Hepatocyte (in vitro differentiated cells): ENCODE data around the gene EFEMP2. TPM values are rescaled to one million over a fixed set of nuclear protein-coding genes. Genes with fewer than 3 reads are reported as not detected.

Source experiments
- DNase-seq: peaks from one replicate; pipeline ENCODE4 v3.0.0-alpha.2; 2016; ENCODE audit warnings: low spot score
- H2AFZ ChIP-seq: fragments of 200-600 bp; sonication (generic); 2 replicates; pipeline ENCODE4 v1.6.0; 2016; ENCODE audit warnings: antibody characterized with exemption, mild to moderate bottlenecking
- H3K27ac ChIP-seq: fragments of 200-600 bp; sonication (generic); 2 replicates; pipeline ENCODE4 v1.5.1; 2016; ENCODE audit warnings: mild to moderate bottlenecking
- H3K27me3 ChIP-seq: fragments of 200-600 bp; sonication (generic); 2 replicates; pipeline ENCODE4 v1.6.1; 2016
- H3K36me3 ChIP-seq: fragments of 200-600 bp; sonication (generic); replicated peaks from 2 replicates; pipeline ENCODE4 v1.5.1; 2016; ENCODE audit warnings: low read depth; ENCODE audit not compliant: insufficient read depth
- H3K4me1 ChIP-seq: fragments of 200-600 bp; sonication (generic); 2 replicates; pipeline ENCODE4 v1.5.1; 2016; ENCODE audit warnings: mild to moderate bottlenecking, moderate library complexity; ENCODE audit not compliant: insufficient read depth
- H3K4me2 ChIP-seq: fragments of 200-600 bp; sonication (generic); 2 replicates; pipeline ENCODE4 v1.6.0; 2016
- H3K4me3 ChIP-seq: fragments of 200-600 bp; sonication (generic); 2 replicates; pipeline ENCODE4 v1.5.1; 2016; ENCODE audit warnings: mild to moderate bottlenecking
- H3K79me2 ChIP-seq: fragments of 200-600 bp; sonication (generic); 2 replicates; pipeline ENCODE4 v1.6.0; 2017; ENCODE audit warnings: mild to moderate bottlenecking
- H3K9me2 ChIP-seq: fragments of 200-600 bp; sonication (generic); replicated peaks from 2 replicates; pipeline ENCODE4 v1.6.0; 2017; ENCODE audit warnings: mild to moderate bottlenecking; ENCODE audit not compliant: insufficient read depth
- H3K9me3 ChIP-seq: fragments of 200-600 bp; sonication (generic); 2 replicates; pipeline ENCODE4 v1.5.1; 2016; ENCODE audit warnings: low read depth, mild to moderate bottlenecking
- H4K20me1 ChIP-seq: fragments of 200-600 bp; sonication (generic); 2 replicates; pipeline ENCODE4 v1.6.0; 2016; ENCODE audit warnings: mild to moderate bottlenecking; ENCODE audit not compliant: insufficient read depth, poor library complexity, severe bottlenecking
- EZH2 ChIP-seq: fragments of 200-600 bp; sonication (generic); IDR thresholded peaks from 2 replicates; pipeline ENCODE4 v1.6.1; 2016; ENCODE audit warnings: antibody characterized with exemption, mild to moderate bottlenecking, borderline replicate concordance
- EZH2phosphoT487 ChIP-seq: fragments of 200-600 bp; sonication (generic); IDR thresholded peaks from one replicate; pipeline ENCODE4 v1.6.1; 2018; ENCODE audit warnings: antibody characterized with exemption, mild to moderate bottlenecking, low read depth, moderate library complexity; ENCODE audit not compliant: unreplicated experiment, severe bottlenecking
- WGBS: methylation state at CpG from one replicate; pipeline ENCODE4 v1.1.6; 2016; ENCODE audit warnings: low lambda C conversion rate; ENCODE audit errors: missing lambda C conversion rate; 5-methylcytosine and 5-hydroxymethylcytosine counted together
- polyA plus RNA-seq: library from polyadenylated mRNA; unstranded; fragments of >200 nt; fragmentation: Nextera tagmentation; extraction: Ambion mirVana; gene quantifications from 2 replicates; pipeline ENCODE4 v1.2.1, GENCODE V29; 2016
- total RNA-seq: library from RNA; depleted of rRNA; stranded (reverse); fragments of >200 nt; gene quantifications from 2 replicates; pipeline ENCODE4 v1.2.3, GENCODE V29; 2014
- TF ChIP-seq, protein P1 (sequence below): fragments of 200-600 bp; sonication (generic); IDR thresholded peaks from 2 replicates; pipeline ENCODE4 v1.5.1; 2016; ENCODE audit warnings: antibody characterized with exemption, mild to moderate bottlenecking; ENCODE audit not compliant: poor library complexity

Gene EFEMP2
- total and polyA plus RNA-seq, 2 experiments from 2014 or later = 65.2 to 197 TPM

- Histone ChIP-seq H3K4me2 (no peak overlapping the region), H3K4me1 (no peaks in the 10 kb centered on the region), H3K4me3 (no peak overlapping the region), H2AFZ (no peak overlapping the region), H3K79me2 (peaks cover 11% of the 10 kb centered on the region), H3K27me3 (no peaks in the 10 kb centered on the region), H3K9me3 (no peaks in the 10 kb centered on the region), H3K27ac (peak overlapping the region; percentile 65), H3K36me3 (no peaks in the 10 kb centered on the region), H3K9me2 (no peaks in the 10 kb centered on the region), H4K20me1 (no peaks in the 10 kb centered on the region)
- WGBS = 73% methylated on average over 8 of the region's 8 CpGs
- peak; percentile 65 for DNase-seq
- TF ChIP-seq EZH2 = no peak
- TF ChIP-seq, protein P1, sequence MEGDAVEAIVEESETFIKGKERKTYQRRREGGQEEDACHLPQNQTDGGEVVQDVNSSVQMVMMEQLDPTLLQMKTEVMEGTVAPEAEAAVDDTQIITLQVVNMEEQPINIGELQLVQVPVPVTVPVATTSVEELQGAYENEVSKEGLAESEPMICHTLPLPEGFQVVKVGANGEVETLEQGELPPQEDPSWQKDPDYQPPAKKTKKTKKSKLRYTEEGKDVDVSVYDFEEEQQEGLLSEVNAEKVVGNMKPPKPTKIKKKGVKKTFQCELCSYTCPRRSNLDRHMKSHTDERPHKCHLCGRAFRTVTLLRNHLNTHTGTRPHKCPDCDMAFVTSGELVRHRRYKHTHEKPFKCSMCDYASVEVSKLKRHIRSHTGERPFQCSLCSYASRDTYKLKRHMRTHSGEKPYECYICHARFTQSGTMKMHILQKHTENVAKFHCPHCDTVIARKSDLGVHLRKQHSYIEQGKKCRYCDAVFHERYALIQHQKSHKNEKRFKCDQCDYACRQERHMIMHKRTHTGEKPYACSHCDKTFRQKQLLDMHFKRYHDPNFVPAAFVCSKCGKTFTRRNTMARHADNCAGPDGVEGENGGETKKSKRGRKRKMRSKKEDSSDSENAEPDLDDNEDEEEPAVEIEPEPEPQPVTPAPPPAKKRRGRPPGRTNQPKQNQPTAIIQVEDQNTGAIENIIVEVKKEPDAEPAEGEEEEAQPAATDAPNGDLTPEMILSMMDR = no peak
- TF ChIP-seq EZH2phosphoT487 = no peak
These were observed 51.5 kb downstream of the EFEMP2 start for GRCh38 chr11:65821107-65821506.

GRCh38 chr11:65817835-65818680 is 54.5 kb downstream of the EFEMP2 start:
- 9% methylated on average over 63 of the region's 74 CpGs for WGBS
- DNase-seq = peak; percentile 97
- H3K9me2 ChIP-seq = no peaks in the 10 kb centered on the region

DNA sequence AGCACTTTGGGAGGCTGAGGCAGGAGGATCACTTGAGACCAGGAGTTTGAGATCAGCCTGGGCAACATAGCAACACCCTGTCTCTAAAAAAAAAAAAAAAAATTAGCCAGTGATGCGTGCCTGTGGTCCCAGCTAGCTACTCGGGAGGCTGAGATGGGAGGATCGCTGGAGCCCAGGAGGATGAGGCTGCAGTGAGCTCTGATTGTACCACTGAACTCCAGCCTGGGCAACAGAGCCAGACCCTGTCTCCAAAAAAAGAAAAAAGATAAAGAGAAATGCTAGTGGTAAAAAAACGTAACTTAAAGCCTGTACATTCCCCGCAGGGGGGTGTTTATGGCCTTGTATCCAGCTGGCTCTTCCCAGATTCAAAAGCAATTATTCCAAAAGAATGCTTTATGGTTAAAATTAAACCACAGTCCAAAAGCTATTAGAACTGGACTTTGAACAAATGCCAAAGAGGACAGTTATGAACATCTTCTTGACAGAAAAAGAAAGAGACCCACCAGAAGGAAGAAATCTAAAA is 55.2 kb downstream of the EFEMP2 start:
- Histone ChIP-seq H3K4me3 (peak overlapping the region; percentile 38), H3K9me2 (no peaks in the 10 kb centered on the region), H3K4me2 (peak overlapping the region; percentile 67), H4K20me1 (no peaks in the 10 kb centered on the region), H2AFZ (peak overlapping the region; percentile 50), H3K36me3 (no peaks in the 10 kb centered on the region), H3K27ac (peak overlapping the region; percentile 85), H3K4me1 (no peaks in the 10 kb centered on the region), H3K79me2 (peaks cover 18% of the 10 kb centered on the region), H3K9me3 (no peaks in the 10 kb centered on the region), H3K27me3 (no peaks in the 10 kb centered on the region)
- TF ChIP-seq EZH2 (no peak), EZH2phosphoT487 (no peak)
- TF ChIP-seq, protein P1 = no peak
- DNase-seq = peak; percentile 48
- 51% methylated on average over 5 of the region's 5 CpGs for WGBS

More at GRCh38 chr11:65817835-65818680, 54.5 kb downstream of the EFEMP2 start:
- H3K27me3 ChIP-seq = no peaks in the 10 kb centered on the region
- TF ChIP-seq, protein P1 = peak; percentile 96
- TF ChIP-seq EZH2phosphoT487 = no peak
- TF ChIP-seq EZH2 = no peak
- peak overlapping the region; percentile 38 for H3K4me3 ChIP-seq
- H4K20me1 ChIP-seq = no peaks in the 10 kb centered on the region
- no peaks in the 10 kb centered on the region for H3K9me3 ChIP-seq
- no peaks in the 10 kb centered on the region for H3K4me1 ChIP-seq
- peak overlapping the region; percentile 85 for H3K27ac ChIP-seq
- H2AFZ ChIP-seq = peak overlapping the region; percentile 50
- H3K36me3 ChIP-seq = no peaks in the 10 kb centered on the region
- H3K79me2 ChIP-seq = peaks cover 18% of the 10 kb centered on the region
- peak overlapping the region; percentile 67 for H3K4me2 ChIP-seq
